Loucy (cell line): Measurements from ENCODE around the gene GPRC5A.

ENCODE experiments used
- H2AFZ ChIP-seq: fragments of 200-600 bp; sonication (generic); 2 replicates; pipeline ENCODE4 v1.6.0; 2016; ENCODE audit warnings: antibody characterized with exemption, mild to moderate bottlenecking, low read length, moderate library complexity
- H3F3A ChIP-seq: fragments of 200-600 bp; 2 replicates; pipeline ENCODE4 v1.6.0; 2016; ENCODE audit warnings: antibody characterized with exemption, low read depth, mild to moderate bottlenecking
- H3K27me3 ChIP-seq: fragments of 200-600 bp; sonication (generic); 2 replicates; pipeline ENCODE4 v1.6.1; 2014; ENCODE audit warnings: low read length, mild to moderate bottlenecking; ENCODE audit not compliant: insufficient read depth, poor library complexity, severe bottlenecking
- H3K36me3 ChIP-seq: fragments of 200-600 bp; sonication (generic); 2 replicates; pipeline ENCODE4 v1.6.1; 2016; ENCODE audit warnings: low read length; ENCODE audit not compliant: insufficient read depth
- H3K4me1 ChIP-seq: fragments of 200-600 bp; sonication (generic); 2 replicates; pipeline ENCODE4 v1.5.1; 2014; ENCODE audit warnings: low read length, mild to moderate bottlenecking; ENCODE audit not compliant: insufficient read depth, poor library complexity, severe bottlenecking
- H3K4me2 ChIP-seq: fragments of 200-600 bp; sonication (generic); 2 replicates; pipeline ENCODE4 v1.6.0; 2014; ENCODE audit warnings: antibody characterized with exemption, low read length, low read depth, mild to moderate bottlenecking; ENCODE audit not compliant: poor library complexity, severe bottlenecking
- H3K4me3 ChIP-seq: fragments of 200-600 bp; sonication (generic); 2 replicates; pipeline ENCODE4 v1.5.1; 2014; ENCODE audit warnings: low read length, mild to moderate bottlenecking, mixed read lengths; ENCODE audit not compliant: poor library complexity, severe bottlenecking
- H3K79me2 ChIP-seq: fragments of 200-600 bp; sonication (generic); 2 replicates; pipeline ENCODE4 v1.6.1; 2014; ENCODE audit warnings: low read length; ENCODE audit not compliant: insufficient read depth
- H3K9ac ChIP-seq: fragments of 200-600 bp; sonication (generic); 2 replicates; pipeline ENCODE4 v1.6.0; 2014; ENCODE audit warnings: mild to moderate bottlenecking, low read depth, low read length, moderate library complexity; ENCODE audit not compliant: poor library complexity, severe bottlenecking
- H3K9me2 ChIP-seq: fragments of 200-600 bp; sonication (generic); replicated peaks from 2 replicates; pipeline ENCODE4 v1.6.1; 2016; ENCODE audit warnings: low read depth, low read length, mixed read lengths
- H3K9me3 ChIP-seq: fragments of 200-600 bp; sonication (generic); 2 replicates; pipeline ENCODE4 v1.6.1; 2014; ENCODE audit warnings: mild to moderate bottlenecking, antibody characterized with exemption, low read length, low read depth; ENCODE audit not compliant: insufficient read depth
- H4K20me1 ChIP-seq: fragments of 200-600 bp; sonication (generic); 2 replicates; pipeline ENCODE4 v1.6.0; 2014; ENCODE audit warnings: antibody characterized with exemption, low read length, mild to moderate bottlenecking; ENCODE audit not compliant: insufficient read depth, poor library complexity, severe bottlenecking
- CTCF ChIP-seq: fragments of 200-600 bp; sonication (generic); conservative IDR thresholded peaks from 2 replicates; pipeline ENCODE4 v1.5.1; 2014; ENCODE audit warnings: mild to moderate bottlenecking, antibody characterized with exemption, low read length
- EZH2phosphoT487 ChIP-seq: fragments of 200-600 bp; IDR thresholded peaks from 2 replicates; pipeline ENCODE4 v1.6.1; 2018; ENCODE audit warnings: antibody characterized with exemption, mild to moderate bottlenecking, moderate library complexity, borderline replicate concordance

Gene GPRC5A

GRCh38 chr12:12929696-12930095, 38.3 kb downstream of the GPRC5A start:
- Histone ChIP-seq H3K9me2 (no peaks in the 10 kb centered on the region), H3K4me1 (no peaks in the 10 kb centered on the region), H3F3A (no peaks in the 10 kb centered on the region), H3K9ac (no peak overlapping the region), H3K9me3 (no peaks in the 10 kb centered on the region), H4K20me1 (no peaks in the 10 kb centered on the region), H3K4me2 (no peak overlapping the region), H2AFZ (no peak overlapping the region), H3K36me3 (no peaks in the 10 kb centered on the region), H3K27me3 (no peaks in the 10 kb centered on the region), H3K4me3 (no peak overlapping the region), H3K79me2 (no peaks in the 10 kb centered on the region)
- TF ChIP-seq EZH2phosphoT487 (no peak), CTCF (no peak)

- Histone ChIP-seq H3K27me3 (no peaks in the 10 kb centered on the region), H3K4me2 (no peak overlapping the region), H2AFZ (no peak overlapping the region), H3K36me3 (no peaks in the 10 kb centered on the region), H3K9ac (no peak overlapping the region), H3F3A (no peaks in the 10 kb centered on the region), H3K4me1 (no peaks in the 10 kb centered on the region), H3K9me2 (no peaks in the 10 kb centered on the region), H3K9me3 (no peaks in the 10 kb centered on the region), H3K79me2 (no peaks in the 10 kb centered on the region), H3K4me3 (no peak overlapping the region), H4K20me1 (no peaks in the 10 kb centered on the region)
- TF ChIP-seq EZH2phosphoT487 (no peak), CTCF (no peak)
These were observed 39.4 kb downstream of the GPRC5A start for GRCh38 chr12:12930633-12931219.

- Histone ChIP-seq H3K9me3 (no peaks in the 10 kb centered on the region), H3K9ac (no peak overlapping the region), H4K20me1 (no peaks in the 10 kb centered on the region), H3K9me2 (no peaks in the 10 kb centered on the region), H3F3A (no peaks in the 10 kb centered on the region), H3K36me3 (no peaks in the 10 kb centered on the region), H3K79me2 (no peaks in the 10 kb centered on the region), H3K4me2 (no peak overlapping the region), H3K4me3 (no peak overlapping the region), H3K27me3 (no peaks in the 10 kb centered on the region), H2AFZ (no peak overlapping the region), H3K4me1 (peaks cover 3% of the 10 kb centered on the region)
- TF ChIP-seq CTCF (no peak), EZH2phosphoT487 (no peak)
These were observed 42.4 kb downstream of the GPRC5A start for GRCh38 chr12:12933742-12934141.
